ENCODE measurements around the gene LPAR1. TPM values are rescaled to one million over a fixed set of nuclear protein-coding genes. Genes with fewer than 3 reads are reported as not detected.
"Not testable (repeated sequence)": the region's sequence is repeated elsewhere in the genome, so short reads cannot be mapped to it uniquely, and the experiment has no call there.

Gene LPAR1
- total RNA-seq, 1 donor from 2014 or later = 36.0 TPM

- H3K4me2 ChIP-seq = no peak overlapping the region
- Mint-ChIP-seq H3K27ac (no peak overlapping the region), H3K9me3 (peaks cover 9% of the 10 kb centered on the region), H3K4me1 (peaks cover 5% of the 10 kb centered on the region), H3K27me3 (ENCODE audit: insufficient read depth, low read depth) (no peaks in the 10 kb centered on the region), H3K4me3 (no peak overlapping the region), H3K36me3 (no peaks in the 10 kb centered on the region)
- H3K4me3 ChIP-seq = no peak overlapping the region
- H3K36me3 ChIP-seq = no peaks in the 10 kb centered on the region
- H2AFZ ChIP-seq (replicated peaks) = no peak overlapping the region
- H4K20me1 ChIP-seq (ENCODE audit: low read depth) = no peaks in the 10 kb centered on the region
- no peaks in the 10 kb centered on the region for H3K27me3 ChIP-seq
- no peak overlapping the region for H3K27ac ChIP-seq
- no peaks in the 10 kb centered on the region for H3K9me3 ChIP-seq (ENCODE audit: low read depth)
- TF ChIP-seq EZH2 (IDR thresholded peaks at IDR 0.05) = no peak
- no peak for TF ChIP-seq EZH2phosphoT487 (IDR thresholded peaks at IDR 0.05)
- TF ChIP-seq CTCF (IDR thresholded peaks at IDR 0.05) = no peak
- DNase-seq (ENCODE audit: low spot score) = no peak
- no peaks in the 10 kb centered on the region for H3K4me1 ChIP-seq
- no peaks in the 10 kb centered on the region for H3K79me2 ChIP-seq (ENCODE audit: low read depth)
- no peak overlapping the region for H3K9ac ChIP-seq
- no peaks in the 10 kb centered on the region for H3F3A ChIP-seq (ENCODE audit: low read depth)
These were observed 207.8 kb downstream of the LPAR1 start for GRCh38 chr9:110830495-110830894.

DNA sequence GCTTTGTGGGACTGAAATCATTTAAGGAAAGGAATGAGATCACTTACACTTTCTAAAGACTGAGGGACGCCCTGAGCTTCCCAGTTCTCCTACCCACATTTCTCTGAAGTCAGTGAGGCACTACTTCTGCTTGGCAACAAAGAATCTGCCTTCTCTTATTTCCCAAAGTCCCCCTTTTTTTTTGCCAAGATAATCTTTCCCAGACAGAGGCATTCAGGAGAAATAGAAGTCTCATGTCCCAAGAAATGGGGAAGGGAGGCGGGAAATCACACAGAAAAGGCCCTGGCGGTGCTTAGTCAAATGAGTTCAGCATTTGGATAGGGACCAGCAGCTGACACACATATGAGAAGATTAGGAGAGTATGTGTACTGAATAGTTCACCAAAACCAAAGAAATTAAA, 210.0 kb downstream of the LPAR1 start:
- Histone ChIP-seq H3K36me3 (no peaks in the 10 kb centered on the region), H2AFZ (replicated peaks) (no peak overlapping the region), H3K79me2 (ENCODE audit: low read depth) (no peaks in the 10 kb centered on the region), H3K27me3 (no peaks in the 10 kb centered on the region), H3K4me2 (no peak overlapping the region), H3K9me3 (ENCODE audit: low read depth) (no peaks in the 10 kb centered on the region), H3K4me1 (no peaks in the 10 kb centered on the region), H4K20me1 (ENCODE audit: low read depth) (no peaks in the 10 kb centered on the region), H3K4me3 (no peak overlapping the region), H3K9ac (no peak overlapping the region), H3F3A (ENCODE audit: low read depth) (no peaks in the 10 kb centered on the region), H3K27ac (no peak overlapping the region)
- Mint-ChIP-seq H3K27ac (no peak overlapping the region), H3K36me3 (no peaks in the 10 kb centered on the region), H3K9me3 (peaks cover 17% of the 10 kb centered on the region), H3K4me1 (peaks cover 5% of the 10 kb centered on the region), H3K27me3 (ENCODE audit: insufficient read depth, low read depth) (no peaks in the 10 kb centered on the region), H3K4me3 (no peak overlapping the region)
- TF ChIP-seq CTCF (IDR thresholded peaks at IDR 0.05) (no peak), EZH2phosphoT487 (IDR thresholded peaks at IDR 0.05) (no peak), EZH2 (IDR thresholded peaks at IDR 0.05) (no peak)
- DNase-seq (ENCODE audit: low spot score) = peak; percentile 17

DNA sequence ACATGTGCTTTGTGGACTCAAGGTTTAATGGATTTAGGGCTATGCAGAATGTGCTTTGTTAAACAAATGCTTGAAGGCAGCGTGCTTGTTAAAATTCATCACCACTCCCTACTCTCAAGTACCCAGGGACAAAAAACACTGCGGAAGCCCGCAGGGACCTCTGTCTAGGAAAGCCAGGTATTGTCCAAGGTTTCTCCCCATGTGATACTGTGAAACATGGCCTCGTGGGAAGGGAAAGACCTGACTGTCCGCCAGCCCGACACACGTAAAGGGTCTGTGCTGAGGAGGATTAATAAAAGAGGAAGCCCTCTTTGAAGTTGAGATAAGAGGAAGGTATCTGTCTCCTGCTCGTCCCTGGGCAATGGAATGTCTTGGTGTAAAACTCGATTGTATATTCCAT, 211.9 kb downstream of the LPAR1 start:
- not testable (repeated sequence) for H3K4me1 Mint-ChIP-seq; H3K4me3 Mint-ChIP-seq; H3K27me3 ChIP-seq; H3K79me2 ChIP-seq (ENCODE audit: low read depth); H3F3A ChIP-seq (ENCODE audit: low read depth); H3K27ac ChIP-seq; DNase-seq (ENCODE audit: low spot score); H4K20me1 ChIP-seq (ENCODE audit: low read depth); H3K4me2 ChIP-seq; H3K4me3 ChIP-seq; H3K9ac ChIP-seq; H3K9me3 ChIP-seq (ENCODE audit: low read depth); H3K27ac Mint-ChIP-seq; H3K36me3 Mint-ChIP-seq; H3K4me1 ChIP-seq; H3K36me3 ChIP-seq; H2AFZ ChIP-seq (replicated peaks); H3K27me3 Mint-ChIP-seq (ENCODE audit: insufficient read depth, low read depth)
- H3K9me3 Mint-ChIP-seq = peaks cover 19% of the 10 kb centered on the region

GRCh38 chr9:110825950-110826349, 212.3 kb downstream of the LPAR1 start:
- peaks cover 4% of the 10 kb centered on the region for H3K4me1 Mint-ChIP-seq
- Histone ChIP-seq H3K79me2 (ENCODE audit: low read depth) (no peaks in the 10 kb centered on the region), H3K4me1 (no peaks in the 10 kb centered on the region), H2AFZ (replicated peaks) (no peak overlapping the region), H3K4me3 (no peak overlapping the region), H4K20me1 (ENCODE audit: low read depth) (no peaks in the 10 kb centered on the region), H3K9me3 (ENCODE audit: low read depth) (no peaks in the 10 kb centered on the region), H3F3A (ENCODE audit: low read depth) (no peaks in the 10 kb centered on the region), H3K27me3 (no peaks in the 10 kb centered on the region), H3K4me2 (no peak overlapping the region), H3K36me3 (no peaks in the 10 kb centered on the region), H3K27ac (no peak overlapping the region), H3K9ac (no peak overlapping the region)
- no peaks in the 10 kb centered on the region for H3K36me3 Mint-ChIP-seq
- no peak overlapping the region for H3K4me3 Mint-ChIP-seq
- H3K27ac Mint-ChIP-seq = no peak overlapping the region
- no peaks in the 10 kb centered on the region for H3K27me3 Mint-ChIP-seq (ENCODE audit: insufficient read depth, low read depth)
- no peak for DNase-seq (ENCODE audit: low spot score)
- no peak for TF ChIP-seq EZH2 (IDR thresholded peaks at IDR 0.05)
- TF ChIP-seq CTCF (IDR thresholded peaks at IDR 0.05) = no peak
- TF ChIP-seq EZH2phosphoT487 (IDR thresholded peaks at IDR 0.05) = no peak
- peaks cover 19% of the 10 kb centered on the region for H3K9me3 Mint-ChIP-seq

GRCh38 chr9:110825129-110825528, 213.1 kb downstream of the LPAR1 start:
- not testable (repeated sequence) for H3K79me2 ChIP-seq (ENCODE audit: low read depth); H3K4me1 Mint-ChIP-seq; H3K4me3 ChIP-seq; H3K9me3 ChIP-seq (ENCODE audit: low read depth); H3K9ac ChIP-seq; H3F3A ChIP-seq (ENCODE audit: low read depth); H3K27me3 Mint-ChIP-seq (ENCODE audit: insufficient read depth, low read depth); H3K27me3 ChIP-seq; H2AFZ ChIP-seq (replicated peaks); H3K27ac Mint-ChIP-seq; H3K36me3 Mint-ChIP-seq; DNase-seq (ENCODE audit: low spot score); H3K4me2 ChIP-seq; H3K4me3 Mint-ChIP-seq; H3K27ac ChIP-seq; H4K20me1 ChIP-seq (ENCODE audit: low read depth); H3K36me3 ChIP-seq; H3K4me1 ChIP-seq
- H3K9me3 Mint-ChIP-seq = peaks cover 14% of the 10 kb centered on the region
